Esophagus muscularis mucosa (tissue), 3 donors: ENCODE data around the gene TRAPPC12.

Source experiments
- POLR2A ChIP-seq: fragments of 450-650 bp; IDR thresholded peaks from one replicate; pipeline ENCODE4 v1.6.1; 2017; ENCODE audit warnings: antibody characterized with exemption, moderate library complexity, mild to moderate bottlenecking, low read depth
- TF ChIP-seq, protein P1 (sequence below), 3 experiments: fragments of 200-600 bp in 2 of 3; fragments of 450-650 bp in 1 of 3; sonication (generic) in 2 of 3; IDR thresholded peaks; one replicate each; pipeline ENCODE4 v1.5.1; 2017 to 2019; ENCODE audit warnings: antibody characterized with exemption in 3 of 3, mild to moderate bottlenecking in 2 of 3, moderate library complexity in 1 of 3

DNA sequence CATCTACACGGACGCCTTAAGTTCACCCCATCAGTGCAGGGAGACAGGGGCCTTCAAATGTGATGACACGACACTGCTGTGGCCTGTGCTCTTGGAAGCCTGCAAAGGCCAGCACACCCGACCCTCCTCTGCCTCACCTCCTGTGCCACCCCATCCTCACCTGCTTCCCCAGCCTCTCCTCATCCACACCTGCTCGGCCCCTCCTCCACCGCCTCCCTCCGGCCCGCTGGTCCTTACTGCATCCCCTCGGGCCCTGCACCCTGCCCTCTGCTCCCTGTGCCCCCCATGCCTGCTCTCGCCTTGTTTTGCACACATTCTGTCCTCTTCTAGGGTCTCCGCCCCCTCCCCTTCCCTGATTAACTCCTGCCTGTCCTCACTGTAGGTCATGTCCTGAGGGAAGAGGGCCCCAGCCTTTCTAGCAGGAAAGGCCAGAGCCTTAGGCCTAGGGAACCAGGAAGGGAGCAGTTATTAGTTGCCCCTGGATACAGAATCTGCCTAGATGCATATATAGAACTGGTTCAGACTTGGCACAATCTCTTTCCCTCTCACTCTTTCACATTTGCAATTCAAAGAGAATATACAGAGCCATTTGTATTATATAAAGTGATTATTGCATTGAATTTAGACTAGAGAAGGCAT is 39.4 kb downstream of the TRAPPC12 start:
- TF ChIP-seq, protein P1, sequence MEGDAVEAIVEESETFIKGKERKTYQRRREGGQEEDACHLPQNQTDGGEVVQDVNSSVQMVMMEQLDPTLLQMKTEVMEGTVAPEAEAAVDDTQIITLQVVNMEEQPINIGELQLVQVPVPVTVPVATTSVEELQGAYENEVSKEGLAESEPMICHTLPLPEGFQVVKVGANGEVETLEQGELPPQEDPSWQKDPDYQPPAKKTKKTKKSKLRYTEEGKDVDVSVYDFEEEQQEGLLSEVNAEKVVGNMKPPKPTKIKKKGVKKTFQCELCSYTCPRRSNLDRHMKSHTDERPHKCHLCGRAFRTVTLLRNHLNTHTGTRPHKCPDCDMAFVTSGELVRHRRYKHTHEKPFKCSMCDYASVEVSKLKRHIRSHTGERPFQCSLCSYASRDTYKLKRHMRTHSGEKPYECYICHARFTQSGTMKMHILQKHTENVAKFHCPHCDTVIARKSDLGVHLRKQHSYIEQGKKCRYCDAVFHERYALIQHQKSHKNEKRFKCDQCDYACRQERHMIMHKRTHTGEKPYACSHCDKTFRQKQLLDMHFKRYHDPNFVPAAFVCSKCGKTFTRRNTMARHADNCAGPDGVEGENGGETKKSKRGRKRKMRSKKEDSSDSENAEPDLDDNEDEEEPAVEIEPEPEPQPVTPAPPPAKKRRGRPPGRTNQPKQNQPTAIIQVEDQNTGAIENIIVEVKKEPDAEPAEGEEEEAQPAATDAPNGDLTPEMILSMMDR (IDR thresholded peaks at IDR 0.05) = no peak
- no peak for TF ChIP-seq POLR2A
